Stimulated activated CD4-positive, alpha-beta T cell treated with anti-CD3 and anti-CD28 coated beads, Interleukin-15, amount 100 ng/mL, for 1 hour (primary cell): Measurements from ENCODE around the gene SUGP1.

Experiments used
- DNase-seq, 2 donors: peaks; one replicate each; pipeline ENCODE4 v3.0.0-alpha.2; 2020; ENCODE audit warnings: low read depth in 1 of 2, low spot score in 1 of 2

The SUGP1 gene

GRCh38 chr19:19342086-19343015 lies 22.0 kb upstream of the SUGP1 start:
- DNase-seq = no peak

GRCh38 chr19:19341026-19341425 lies 20.7 kb upstream of the SUGP1 start:
- DNase-seq = no peak

DNA sequence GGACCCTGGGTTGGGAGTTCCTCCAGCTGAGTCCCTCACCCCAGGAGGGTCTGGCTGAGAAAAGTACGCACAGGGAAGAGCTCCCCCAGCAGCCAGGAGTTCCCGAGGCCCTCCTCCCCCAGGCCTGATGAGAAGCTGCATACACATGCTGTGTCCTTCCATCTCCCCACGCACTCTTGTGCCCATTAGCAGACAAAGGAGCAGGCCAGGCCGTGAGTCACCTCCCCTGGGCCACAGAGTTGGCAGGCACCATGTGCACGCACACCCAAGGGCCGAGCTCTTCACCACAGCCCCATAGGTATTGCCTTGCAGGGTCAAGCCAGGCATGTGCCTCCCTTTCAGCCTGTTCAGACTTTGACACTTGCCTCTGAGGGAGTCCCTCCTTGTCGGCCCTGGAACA lies 17.8 kb upstream of the SUGP1 start:
- no peak for DNase-seq

- no peak for DNase-seq
Measured at GRCh38 chr19:19337120-19337519, 16.8 kb upstream of the SUGP1 start.

- no peak for DNase-seq
Measured at GRCh38 chr19:19336597-19336996, 16.3 kb upstream of the SUGP1 start.

DNA sequence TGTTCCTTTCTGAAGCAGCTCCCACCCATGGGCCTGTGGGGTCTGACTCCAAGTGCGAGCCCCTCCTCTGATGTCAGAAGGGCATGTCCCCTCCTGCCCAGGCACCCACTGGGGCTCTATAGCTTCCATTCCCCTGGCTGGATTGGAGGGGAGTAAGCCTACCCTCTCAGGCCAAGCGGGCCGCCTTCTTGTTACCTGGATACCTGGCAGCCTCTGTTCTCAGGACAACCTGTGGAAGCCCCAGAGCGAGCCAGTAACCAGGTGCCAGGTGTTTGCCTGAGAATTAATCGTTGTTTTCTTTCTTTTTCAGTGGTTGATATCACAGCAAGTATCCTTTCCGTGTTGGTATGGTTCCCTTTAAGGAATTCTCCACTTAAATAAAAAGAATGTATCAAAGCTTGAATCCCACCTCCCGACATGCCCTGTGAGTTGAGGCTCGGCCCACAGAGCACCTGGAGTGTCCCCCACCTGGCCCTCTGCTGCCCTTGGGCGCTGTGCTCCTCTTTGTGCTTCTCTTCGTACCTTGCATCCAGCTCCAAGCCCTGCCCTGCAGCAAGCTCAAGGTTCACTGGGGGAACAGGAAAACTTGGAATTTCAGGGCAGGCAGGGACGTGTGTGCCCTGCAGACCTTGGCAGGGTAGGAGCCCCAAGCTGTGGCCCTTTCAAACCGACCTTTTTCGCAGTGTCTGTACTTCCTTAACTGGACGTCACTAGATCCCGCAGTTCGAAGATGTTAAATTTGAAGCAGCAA lies 15.3 kb upstream of the SUGP1 start:
- DNase-seq = no peak

- DNase-seq = no peak
Measured at GRCh38 chr19:19334989-19335344, 14.7 kb upstream of the SUGP1 start.

DNA sequence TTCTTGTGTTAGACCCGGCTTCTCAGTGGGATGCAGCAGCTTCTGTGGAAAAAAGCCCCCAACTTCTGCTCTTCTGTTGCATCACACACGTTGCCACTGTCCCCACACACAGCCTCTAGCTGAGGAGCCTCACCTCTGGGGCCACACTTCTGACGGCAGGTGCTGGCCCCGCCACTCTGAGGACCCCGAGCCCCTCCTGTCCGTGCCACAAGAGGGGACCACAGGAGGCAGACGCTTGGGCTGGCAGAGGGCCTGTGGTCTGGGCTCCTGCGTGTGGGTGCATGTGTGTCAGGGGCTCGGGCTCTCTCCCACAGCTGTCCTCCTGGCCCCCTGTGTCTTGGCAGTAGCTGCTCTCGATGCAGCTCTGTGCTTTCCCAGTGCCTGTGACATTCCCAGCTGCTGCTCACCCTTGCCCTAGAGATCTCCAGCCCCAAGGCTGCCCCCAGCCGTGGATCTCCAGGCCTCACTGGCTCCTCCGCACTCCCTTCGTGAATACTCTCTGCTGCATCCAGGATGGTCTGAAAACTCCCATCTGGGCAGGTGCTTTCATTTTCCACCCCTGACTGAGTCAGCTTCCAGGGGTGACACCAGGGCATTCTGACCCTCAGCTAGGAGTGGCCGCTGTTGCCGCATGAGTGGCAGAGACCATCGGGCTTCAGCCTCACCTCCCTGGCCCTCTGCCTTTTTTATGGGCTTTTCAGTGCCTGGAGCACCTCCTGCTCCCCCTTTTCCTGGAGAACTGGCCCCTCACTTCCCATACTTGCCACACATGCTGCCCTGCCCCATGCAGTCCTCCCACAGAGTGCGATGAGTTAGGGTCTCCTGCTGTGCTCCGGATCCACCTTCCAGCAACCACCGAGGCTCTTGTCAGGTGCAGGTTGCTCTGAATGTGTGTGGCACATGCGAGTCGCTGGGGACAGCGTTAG lies 14.0 kb upstream of the SUGP1 start:
- DNase-seq = no peak

- no peak for DNase-seq
Measured at GRCh38 chr19:19329126-19329525, 8.8 kb upstream of the SUGP1 start.

- no peak for DNase-seq
Measured at GRCh38 chr19:19327672-19328071, 7.4 kb upstream of the SUGP1 start.

DNA sequence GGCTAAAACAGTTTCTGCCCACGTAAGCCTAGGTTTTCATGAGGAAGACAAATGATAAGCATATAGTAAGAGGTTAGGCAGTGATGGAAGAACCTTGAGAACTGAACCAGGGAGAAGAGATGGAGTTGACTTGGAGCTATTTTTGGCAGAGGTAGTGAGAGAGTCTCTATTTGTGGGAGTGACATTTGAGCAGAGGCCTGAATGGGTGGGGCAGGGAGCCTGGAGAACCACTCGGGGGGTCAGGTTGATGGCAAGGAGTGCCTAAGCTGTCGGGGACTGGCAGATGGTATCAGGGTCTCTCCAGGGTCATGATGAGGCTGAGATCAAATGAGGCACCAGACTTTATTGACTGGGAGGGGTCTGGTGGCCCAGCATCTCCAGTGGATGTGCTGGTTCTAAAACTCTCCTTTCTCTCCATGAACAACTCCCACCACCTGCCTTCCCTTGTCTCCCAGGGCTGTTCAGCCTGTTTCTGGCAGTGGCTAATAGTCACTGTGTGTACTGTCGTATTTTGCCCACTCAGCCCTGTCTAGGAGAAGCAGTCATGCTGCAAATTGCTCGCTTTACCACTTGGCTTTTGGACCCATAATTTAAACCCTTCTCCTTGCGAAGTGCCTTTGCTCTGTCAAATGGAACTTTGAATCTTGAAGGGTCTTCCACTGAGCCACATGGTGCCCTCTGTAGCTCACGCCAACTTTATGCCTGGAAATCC lies 3.9 kb upstream of the SUGP1 start:
- no peak for DNase-seq

DNA sequence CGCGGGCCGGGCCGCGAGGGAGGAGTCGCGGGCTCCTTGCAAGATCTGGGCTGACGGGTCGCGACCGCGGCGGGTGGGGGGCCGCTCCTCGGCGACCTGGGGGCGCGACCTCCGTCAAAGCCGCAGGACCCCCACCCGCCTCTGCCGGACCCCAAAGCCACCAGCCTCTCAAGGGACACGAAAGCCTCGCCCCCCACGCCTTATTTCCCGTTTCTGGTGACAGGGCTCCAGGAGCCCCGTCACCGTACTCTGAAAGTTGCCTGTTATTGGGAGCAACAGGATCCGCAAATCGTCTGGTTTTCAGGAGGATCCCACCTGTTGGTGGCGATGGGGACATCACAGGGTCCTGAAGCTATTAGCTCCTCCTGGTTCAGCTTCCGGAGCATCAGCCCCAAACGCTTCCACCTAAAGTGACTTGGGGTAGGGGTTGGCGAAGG lies 850 bp upstream of the SUGP1 start:
- DNase-seq = no peak

DNA sequence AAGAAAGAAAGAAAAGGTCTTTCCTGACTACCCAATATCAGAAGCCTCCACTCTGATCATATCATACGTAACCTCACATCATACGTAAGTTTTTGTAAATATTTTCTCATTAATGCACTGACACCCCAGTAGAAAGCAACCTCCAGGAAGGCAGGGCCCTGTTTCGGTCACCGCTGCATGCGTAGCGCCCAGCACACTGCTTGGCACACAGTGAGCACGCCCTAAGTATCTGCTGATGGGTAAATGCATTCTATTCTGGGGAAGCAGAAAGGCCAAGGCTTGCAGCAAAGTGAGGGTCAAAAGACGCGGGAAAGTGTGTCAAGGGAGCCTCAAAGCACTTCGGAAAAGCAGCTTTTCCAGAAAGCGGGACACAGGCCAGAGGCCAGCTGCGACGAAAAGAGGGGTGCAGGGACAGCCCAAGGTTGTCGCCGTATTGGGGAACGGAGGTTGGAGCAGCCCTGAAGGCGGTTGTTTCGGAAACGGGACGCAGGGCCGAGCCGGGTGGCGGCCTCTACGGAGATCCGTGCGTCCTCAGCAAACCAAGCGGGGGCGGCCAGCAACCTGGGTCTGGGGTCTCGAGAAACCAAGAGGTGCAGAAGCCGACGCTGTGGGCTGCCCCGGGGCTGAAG lies 463 bp downstream of the SUGP1 start:
- DNase-seq = no peak

GRCh38 chr19:19316082-19316481 lies 4.2 kb downstream of the SUGP1 start:
- no peak for DNase-seq

GRCh38 chr19:19315444-19315843 lies 4.9 kb downstream of the SUGP1 start:
- DNase-seq = no peak

- DNase-seq = no peak
Measured at GRCh38 chr19:19308373-19308772, 11.9 kb downstream of the SUGP1 start.

DNA sequence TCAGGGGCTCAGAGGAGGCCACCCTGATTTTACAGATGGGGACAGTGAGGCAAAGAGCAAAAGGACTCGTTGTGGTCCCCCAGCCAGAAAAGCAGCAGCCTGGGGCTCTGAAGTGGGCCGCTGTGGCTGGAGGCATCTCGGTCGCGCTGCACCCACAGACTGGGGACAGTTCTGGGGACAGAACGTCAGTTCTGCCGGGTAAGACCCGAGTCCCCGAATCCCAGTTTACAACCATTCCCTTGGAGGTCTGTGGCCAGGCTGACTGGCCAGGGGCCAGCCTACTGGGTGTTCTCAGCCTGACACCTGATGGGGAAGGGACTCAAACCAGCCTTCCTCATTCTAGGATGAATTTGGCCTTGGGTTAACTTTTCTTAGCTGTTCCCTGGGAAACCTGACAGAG lies 14.1 kb downstream of the SUGP1 start:
- no peak for DNase-seq

GRCh38 chr19:19305696-19306095 lies 14.6 kb downstream of the SUGP1 start:
- no peak for DNase-seq

GRCh38 chr19:19305066-19305465 lies 15.2 kb downstream of the SUGP1 start:
- no peak for DNase-seq
